ENCODE results near the gene PBRM1. TPM values are rescaled to one million over a fixed set of nuclear protein-coding genes. Genes with fewer than 3 reads are reported as not detected.

The PBRM1 gene
- polyA plus RNA-seq, 1 donor (not counting 4 experiments of a cell fraction or from before 2014, with no cell fraction given) = 26.0 TPM

GRCh38 chr3:52514576-52514975, 171.1 kb downstream of the PBRM1 start:
- no peaks in the 10 kb centered on the region for H3K4me1 ChIP-seq (ENCODE audit: control insufficient read depth, extremely low read depth, insufficient read depth, low read length)
- H3K4me2 ChIP-seq (ENCODE audit: control insufficient read depth, extremely low read depth, insufficient read depth, low read depth, low read length) = no peak overlapping the region
- TF ChIP-seq CTCF (optimal IDR thresholded peaks at IDR 0.05 in 1 of 3, IDR thresholded peaks at IDR 0.05 in 1 of 3, conservative IDR thresholded peaks at IDR 0.05 in 1 of 3; ENCODE audit: extremely low read depth in 1 of 3, insufficient read depth in 2 of 3, low read length in 3 of 3) (no peak), EZH2 (IDR thresholded peaks at IDR 0.05; ENCODE audit: low read length) (no peak)
- no peak overlapping the region for H3K27ac ChIP-seq (ENCODE audit: control insufficient read depth, insufficient read depth, low read length)
- no peaks in the 10 kb centered on the region for H4K20me1 ChIP-seq (ENCODE audit: control insufficient read depth, extremely low read depth, insufficient read depth, low read length)
- no peak overlapping the region for H3K4me3 ChIP-seq (ENCODE audit: control insufficient read depth in 2 of 3, extremely low read depth in 1 of 3, insufficient read depth in 2 of 3, low read depth in 1 of 3, low read length in 3 of 3)
- dilution Hi-C loops (cut with MboI; ENCODE audit: extremely low pct_ligation_motif_present, low sequenced_read_pairs) = no loop called here
- no peak for FAIRE-seq
- H3K27me3 ChIP-seq (ENCODE audit: control insufficient read depth, extremely low read depth, insufficient read depth, low read length) = peaks cover 13% of the 10 kb centered on the region
- H3K79me2 ChIP-seq (ENCODE audit: control insufficient read depth, insufficient read depth, low read length) = no peaks in the 10 kb centered on the region
- no peaks in the 10 kb centered on the region for H3K36me3 ChIP-seq (ENCODE audit: control insufficient read depth in 2 of 2, extremely low read depth in 1 of 2, insufficient read depth in 2 of 2, low read length in 2 of 2)
- no peaks in the 10 kb centered on the region for H3K9me3 ChIP-seq (ENCODE audit: control insufficient read depth, low read depth, low read length)
- H3K9ac ChIP-seq (ENCODE audit: control insufficient read depth, extremely low read depth, insufficient read depth, low read length) = no peak overlapping the region
- DNase-seq (ENCODE audit: low read depth, low spot score) = no peak
- H3K9me1 ChIP-seq (ENCODE audit: control insufficient read depth, extremely low read depth, insufficient read depth, low read length) = no peaks in the 10 kb centered on the region
- no peak overlapping the region for H2AFZ ChIP-seq (ENCODE audit: control insufficient read depth, low read length)

GRCh38 chr3:52513281-52513680, 172.4 kb downstream of the PBRM1 start:
- no peaks in the 10 kb centered on the region for H4K20me1 ChIP-seq (ENCODE audit: control insufficient read depth, extremely low read depth, insufficient read depth, low read length)
- no peak for TF ChIP-seq CTCF (optimal IDR thresholded peaks at IDR 0.05 in 1 of 3, IDR thresholded peaks at IDR 0.05 in 1 of 3, conservative IDR thresholded peaks at IDR 0.05 in 1 of 3; ENCODE audit: extremely low read depth in 1 of 3, insufficient read depth in 2 of 3, low read length in 3 of 3)
- no peak for TF ChIP-seq EZH2 (IDR thresholded peaks at IDR 0.05; ENCODE audit: low read length)
- H3K27ac ChIP-seq (ENCODE audit: control insufficient read depth, insufficient read depth, low read length) = no peak overlapping the region
- H3K79me2 ChIP-seq (ENCODE audit: control insufficient read depth, insufficient read depth, low read length) = no peaks in the 10 kb centered on the region
- H3K4me3 ChIP-seq (ENCODE audit: control insufficient read depth in 2 of 3, extremely low read depth in 1 of 3, insufficient read depth in 2 of 3, low read depth in 1 of 3, low read length in 3 of 3) = no peak overlapping the region
- DNase-seq (ENCODE audit: low read depth, low spot score) (no peak), FAIRE-seq (no peak)
- no peak overlapping the region for H3K4me2 ChIP-seq (ENCODE audit: control insufficient read depth, extremely low read depth, insufficient read depth, low read depth, low read length)
- no peaks in the 10 kb centered on the region for H3K9me1 ChIP-seq (ENCODE audit: control insufficient read depth, extremely low read depth, insufficient read depth, low read length)
- no peak overlapping the region for H2AFZ ChIP-seq (ENCODE audit: control insufficient read depth, low read length)
- H3K27me3 ChIP-seq (ENCODE audit: control insufficient read depth, extremely low read depth, insufficient read depth, low read length) = peaks cover 13% of the 10 kb centered on the region
- no peaks in the 10 kb centered on the region for H3K9me3 ChIP-seq (ENCODE audit: control insufficient read depth, low read depth, low read length)
- H3K36me3 ChIP-seq (ENCODE audit: control insufficient read depth in 2 of 2, extremely low read depth in 1 of 2, insufficient read depth in 2 of 2, low read length in 2 of 2) = no peaks in the 10 kb centered on the region
- dilution Hi-C loops (cut with MboI; ENCODE audit: extremely low pct_ligation_motif_present, low sequenced_read_pairs) = no loop called here
- no peaks in the 10 kb centered on the region for H3K4me1 ChIP-seq (ENCODE audit: control insufficient read depth, extremely low read depth, insufficient read depth, low read length)
- no peak overlapping the region for H3K9ac ChIP-seq (ENCODE audit: control insufficient read depth, extremely low read depth, insufficient read depth, low read length)

Measured in keratinocyte (primary cell).